Lung (tissue), 12 donors: ENCODE results near the gene AKIP1. TPM values are rescaled to one million over a fixed set of nuclear protein-coding genes. Genes with fewer than 3 reads are reported as not detected.

Source experiments
- ATAC-seq: fragments of 200-7000 bp; cut with Tn5 transposase; one replicate; pipeline ENCODE4 v1.9.1; 2020; ENCODE audit warnings: moderate number of reproducible peaks; ENCODE audit not compliant: insufficient read depth, low FRiP score
- DNase-seq, 3 donors: peaks; one replicate each; pipeline ENCODE4 v3.0.0-alpha.2; 2013 to 2017
- H3K27ac ChIP-seq, 2 donors: one replicate each; pipeline ENCODE4 v1.5.1; 2013; ENCODE audit warnings: mild to moderate bottlenecking in 2 of 2, moderate library complexity in 2 of 2, control low read depth in 1 of 2, inconsistent platforms in 1 of 2, low read depth in 1 of 2, low read length in 1 of 2
- H3K27me3 ChIP-seq, 3 donors: one replicate each; pipeline ENCODE4 v1.5.1; 2013; ENCODE audit warnings: low read length in 2 of 3; ENCODE audit not compliant: control insufficient read depth in 3 of 3, insufficient read depth in 3 of 3
- H3K36me3 ChIP-seq, 4 donors: one replicate each; pipeline ENCODE4 v1.5.1; 2013; ENCODE audit warnings: low read length in 4 of 4, mild to moderate bottlenecking in 1 of 4, moderate library complexity in 1 of 4; ENCODE audit not compliant: control insufficient read depth in 4 of 4, insufficient read depth in 4 of 4
- H3K4me1 ChIP-seq, 5 donors: one replicate each; pipeline ENCODE4 v1.5.1; 2013; ENCODE audit warnings: low read length in 5 of 5, mild to moderate bottlenecking in 2 of 5, moderate library complexity in 1 of 5; ENCODE audit not compliant: control insufficient read depth in 5 of 5, insufficient read depth in 5 of 5
- H3K4me3 ChIP-seq: one replicate; pipeline ENCODE4 v1.5.1; 2013; ENCODE audit warnings: mild to moderate bottlenecking, control low read depth, moderate library complexity
- H3K9ac ChIP-seq, 2 donors: one replicate each; pipeline ENCODE4 v1.5.1; 2013; ENCODE audit warnings: low read length in 2 of 2, control low read depth in 1 of 2; ENCODE audit not compliant: insufficient read depth in 1 of 2
- H3K9me3 ChIP-seq, 4 donors: one replicate each; pipeline ENCODE4 v1.5.1; 2013; ENCODE audit warnings: low read length in 3 of 4, mild to moderate bottlenecking in 1 of 4, moderate library complexity in 1 of 4; ENCODE audit not compliant: control insufficient read depth in 4 of 4, insufficient read depth in 3 of 4
- CTCF ChIP-seq: IDR thresholded peaks from 2 replicates; pipeline ENCODE4 v1.5.1; 2012; ENCODE audit warnings: mild to moderate bottlenecking; ENCODE audit errors: control extremely low read depth, extremely low read depth
- WGBS, 2 donors: extraction: QIAGEN DNeasy Blood & Tissue Kit; methylation state at CpG; one replicate each; pipeline ENCODE4 v1.1.7; 2013; 5-methylcytosine and 5-hydroxymethylcytosine counted together
- polyA plus RNA-seq, 2 donors: library from polyadenylated mRNA; stranded (reverse); fragments of 200-250 nt; gene quantifications; one replicate each; pipeline ENCODE4 v1.2.1, GENCODE V29; 2013
- total RNA-seq, 2 donors: library from RNA; depleted of rRNA in 1 of 2; stranded (reverse); fragments of >200 nt in 1 of 2; gene quantifications; one replicate each; pipeline ENCODE4 v1.2.1, GENCODE V29; 2014 to 2021
- donor health status: control.
- donor health status: control.
- donor health status: Bipolar disorder and iron deficiency.
- donor health status: healthy.
- donor health status: DM: yes; HTN: yes; CAD: no.

AKIP1 gene
- total and polyA plus RNA-seq, 4 donors = 15.6 to 27.2 (median 18.1) TPM

GRCh38 chr11:8926236-8926635 lies 15.2 kb downstream of the AKIP1 start:
- WGBS, 2 donors = 87 to 93% methylated on average over 5 of the region's 5 CpGs
- no peak for DNase-seq
- peaks cover 3 to 14% (median 6%) of the 10 kb centered on the region in 4 donors for H3K36me3 ChIP-seq
- TF ChIP-seq CTCF = no peak
- H3K4me1 ChIP-seq = no peaks in the 10 kb centered on the region
- no peak for ATAC-seq
- H3K9ac ChIP-seq = no peak overlapping the region
- no peaks in the 10 kb centered on the region for H3K27me3 ChIP-seq
- H3K9me3 ChIP-seq = no peaks in the 10 kb centered on the region
- no peak overlapping the region for H3K4me3 ChIP-seq
- no peak overlapping the region for H3K27ac ChIP-seq

- Histone ChIP-seq H3K9me3 (no peaks in the 10 kb centered on the region), H3K27me3 (no peaks in the 10 kb centered on the region), H3K27ac (no peak overlapping the region), H3K36me3 (peaks cover 3 to 11% (median 4%) of the 10 kb centered on the region in 4 donors), H3K4me3 (no peak overlapping the region), H3K9ac (no peak overlapping the region), H3K4me1 (no peaks in the 10 kb centered on the region)
- 83 to 85% methylated on average over 5 of the region's 5 CpGs for WGBS, 2 donors
- TF ChIP-seq CTCF = no peak
- DNase-seq (no peak), ATAC-seq (no peak)
These were observed 16.2 kb downstream of the AKIP1 start for GRCh38 chr11:8927233-8927632.

GRCh38 chr11:8928205-8928604 lies 17.2 kb downstream of the AKIP1 start:
- H3K9ac ChIP-seq = no peak overlapping the region
- H3K9me3 ChIP-seq = no peaks in the 10 kb centered on the region
- no peak for ATAC-seq

More at GRCh38 chr11:8928205-8928604, 17.2 kb downstream of the AKIP1 start:
- no peak overlapping the region for H3K27ac ChIP-seq
- H3K27me3 ChIP-seq = no peaks in the 10 kb centered on the region
- 92 to 97% methylated on average over 4 of the region's 4 CpGs for WGBS, 2 donors
- no peak for DNase-seq
- TF ChIP-seq CTCF = no peak
- H3K4me3 ChIP-seq = no peak overlapping the region
- peaks cover 0 to 7% (median under 1%) of the 10 kb centered on the region in 4 donors for H3K36me3 ChIP-seq
- no peaks in the 10 kb centered on the region for H3K4me1 ChIP-seq
